GM12865 (cell line): ENCODE results near the gene TCP11.

ENCODE experiments used
- DNase-seq: peaks from one replicate; pipeline ENCODE4 v3.0.0; 2010; ENCODE audit warnings: low read depth
- H3K4me3 ChIP-seq: 2 replicates; pipeline ENCODE4 v1.5.1; 2011; ENCODE audit warnings: mild to moderate bottlenecking, low read depth, low read length, control low read depth
- CTCF ChIP-seq: IDR thresholded peaks from 2 replicates; pipeline ENCODE4 v1.5.1; 2011; ENCODE audit warnings: low read length, control low read depth, low read depth, inconsistent platforms; ENCODE audit not compliant: insufficient read depth; ENCODE audit errors: missing control alignments

Gene TCP11

GRCh38 chr6:35072051-35072697 is 69.0 kb downstream of the TCP11 start:
- no peak overlapping the region for H3K4me3 ChIP-seq
- TF ChIP-seq CTCF = no peak
- no peak for DNase-seq

GRCh38 chr6:35071347-35071994 is 69.7 kb downstream of the TCP11 start:
- no peak overlapping the region for H3K4me3 ChIP-seq
- no peak for TF ChIP-seq CTCF
- no peak for DNase-seq

GRCh38 chr6:35070111-35070510 is 71.0 kb downstream of the TCP11 start:
- DNase-seq = no peak
- H3K4me3 ChIP-seq = no peak overlapping the region
- TF ChIP-seq CTCF = no peak

GRCh38 chr6:35069262-35069661 is 71.9 kb downstream of the TCP11 start:
- DNase-seq = no peak
- H3K4me3 ChIP-seq = no peak overlapping the region
- TF ChIP-seq CTCF = no peak

GRCh38 chr6:35068644-35069043 is 72.5 kb downstream of the TCP11 start:
- no peak overlapping the region for H3K4me3 ChIP-seq
- DNase-seq = no peak
- TF ChIP-seq CTCF = no peak

GRCh38 chr6:35068206-35068605 is 72.9 kb downstream of the TCP11 start:
- no peak overlapping the region for H3K4me3 ChIP-seq
- no peak for TF ChIP-seq CTCF
- no peak for DNase-seq
